Sigmoid colon (tissue), 4 donors: ENCODE results near the gene ARMH3.

Experiments used
- EP300 ChIP-seq, 4 donors: sonication (generic); formaldehyde crosslinking; IDR thresholded peaks; one replicate each; pipeline ENCODE4 v1.6.1; 2017; ENCODE audit warnings: antibody characterized with exemption in 4 of 4
- POLR2A ChIP-seq, 2 donors: fragments of 450-650 bp; IDR thresholded peaks; one replicate each; pipeline ENCODE4 v1.6.1; 2016; ENCODE audit warnings: antibody characterized with exemption in 2 of 2, mild to moderate bottlenecking in 2 of 2, moderate library complexity in 2 of 2
- POLR2AphosphoS5 ChIP-seq, 4 donors: sonication (generic); formaldehyde crosslinking; IDR thresholded peaks; one replicate each; pipeline ENCODE4 v1.6.1; 2017; ENCODE audit warnings: antibody characterized with exemption in 4 of 4
- TF ChIP-seq, protein P1 (sequence below), 4 experiments: fragments of 450-650 bp in 3 of 4; fragments of 200-600 bp in 1 of 4; IDR thresholded peaks; one replicate each; pipeline ENCODE4 v1.5.1; 2016 to 2019; ENCODE audit warnings: antibody characterized with exemption in 4 of 4, mild to moderate bottlenecking in 3 of 4, moderate library complexity in 2 of 4

DNA sequence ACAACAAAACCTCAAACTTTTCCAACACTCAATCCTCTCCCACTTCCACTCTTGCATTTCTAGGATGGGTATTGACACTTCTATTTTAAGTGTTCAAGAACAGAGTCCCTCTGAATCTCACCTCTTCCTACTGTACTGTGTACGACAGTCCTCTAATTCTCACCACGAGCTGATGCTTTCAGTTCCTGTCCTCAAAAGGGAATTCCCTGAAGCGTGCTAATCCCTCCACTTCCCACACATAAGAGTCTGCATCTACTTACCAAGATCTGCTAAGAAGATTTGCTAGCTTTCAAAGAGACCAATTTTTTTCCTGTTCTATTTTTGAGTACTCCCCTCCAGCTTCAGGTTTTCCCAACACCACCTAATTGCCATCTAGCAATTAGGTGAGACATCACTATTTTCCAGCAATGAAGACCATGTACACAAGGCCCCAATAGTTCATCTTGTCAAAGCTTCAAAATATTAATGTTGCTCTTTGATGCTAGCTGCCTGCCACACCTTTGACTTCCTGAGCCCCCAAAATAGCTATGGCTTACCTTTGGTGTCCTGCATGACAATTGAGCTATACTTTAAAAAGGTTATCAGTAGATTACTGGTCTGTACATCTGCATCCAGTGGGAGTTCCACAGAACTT is 54.4 kb downstream of the ARMH3 start:
- TF ChIP-seq POLR2AphosphoS5 (IDR thresholded peaks at IDR 0.05) = no peak
- TF ChIP-seq, protein P1, sequence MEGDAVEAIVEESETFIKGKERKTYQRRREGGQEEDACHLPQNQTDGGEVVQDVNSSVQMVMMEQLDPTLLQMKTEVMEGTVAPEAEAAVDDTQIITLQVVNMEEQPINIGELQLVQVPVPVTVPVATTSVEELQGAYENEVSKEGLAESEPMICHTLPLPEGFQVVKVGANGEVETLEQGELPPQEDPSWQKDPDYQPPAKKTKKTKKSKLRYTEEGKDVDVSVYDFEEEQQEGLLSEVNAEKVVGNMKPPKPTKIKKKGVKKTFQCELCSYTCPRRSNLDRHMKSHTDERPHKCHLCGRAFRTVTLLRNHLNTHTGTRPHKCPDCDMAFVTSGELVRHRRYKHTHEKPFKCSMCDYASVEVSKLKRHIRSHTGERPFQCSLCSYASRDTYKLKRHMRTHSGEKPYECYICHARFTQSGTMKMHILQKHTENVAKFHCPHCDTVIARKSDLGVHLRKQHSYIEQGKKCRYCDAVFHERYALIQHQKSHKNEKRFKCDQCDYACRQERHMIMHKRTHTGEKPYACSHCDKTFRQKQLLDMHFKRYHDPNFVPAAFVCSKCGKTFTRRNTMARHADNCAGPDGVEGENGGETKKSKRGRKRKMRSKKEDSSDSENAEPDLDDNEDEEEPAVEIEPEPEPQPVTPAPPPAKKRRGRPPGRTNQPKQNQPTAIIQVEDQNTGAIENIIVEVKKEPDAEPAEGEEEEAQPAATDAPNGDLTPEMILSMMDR (IDR thresholded peaks at IDR 0.05) = no peak
- TF ChIP-seq POLR2A (IDR thresholded peaks at IDR 0.05) = no peak
- no peak for TF ChIP-seq EP300 (IDR thresholded peaks at IDR 0.05)
